HG03354 (cell line): Measurements from ENCODE around the gene ANKRD20A1.
"Not testable (repeated sequence)": the region's sequence is repeated elsewhere in the genome, so short reads cannot be mapped to it uniquely, and the experiment has no call there.

Source experiments
- ATAC-seq: cut with Tn5 transposase; IDR thresholded peaks from one replicate; pipeline ENCODE4 v1.9.1; 2021; ENCODE audit warnings: mild to moderate bottlenecking; ENCODE audit not compliant: unreplicated experiment, poor library complexity, severe bottlenecking

ANKRD20A1 gene

DNA sequence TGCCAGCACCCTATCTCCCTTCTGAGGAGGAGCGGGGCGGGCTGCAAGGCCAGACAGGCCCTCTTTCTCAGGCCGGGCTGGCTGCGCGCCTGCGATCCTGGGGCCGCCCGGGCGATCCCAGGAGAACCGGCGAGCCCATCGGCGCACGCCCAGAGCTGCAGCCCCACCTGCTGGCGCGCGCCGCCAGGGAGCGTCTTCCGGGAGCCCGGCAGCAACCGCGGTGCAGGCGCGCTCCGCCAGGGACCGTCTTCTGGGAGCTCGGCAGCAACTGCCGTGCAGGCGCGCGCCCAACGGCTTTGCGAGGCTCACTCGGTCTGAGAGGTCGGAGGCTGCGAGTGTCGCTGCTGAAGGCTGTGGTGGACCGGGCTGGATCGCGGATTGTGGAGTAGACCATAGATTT is at the start of gene ANKRD20A1:
Gene ANKRD20A1, plus strand, starts transcription at position 61 of the 400 bp plus-strand sequence. CDS start 496 bp downstream, outside the sequence.
- ATAC-seq: not testable (repeated sequence)

- ATAC-seq: not testable (repeated sequence)
Observed at GRCh38 chr9:67832088-67832487, 26.6 kb upstream of the ANKRD20A1 start.
